Fibroblast of mammary gland (primary cell): Measurements from ENCODE around the gene SUGP2.

Experiments used
- DNase-seq: peaks from one replicate; pipeline ENCODE4 v3.0.0-alpha.2; 2010; ENCODE audit warnings: low read depth
- H3K4me3 ChIP-seq: 2 replicates; pipeline ENCODE4 v1.5.1; 2011; ENCODE audit warnings: low read depth, mild to moderate bottlenecking, low read length, moderate library complexity; ENCODE audit not compliant: control insufficient read depth
- CTCF ChIP-seq: conservative IDR thresholded peaks from 2 replicates; pipeline ENCODE4 v1.5.1; 2011; ENCODE audit warnings: low read depth, low read length, inconsistent platforms; ENCODE audit not compliant: control insufficient read depth, insufficient read depth

Gene SUGP2

GRCh38 chr19:18993115-18993514 lies 40.2 kb downstream of the SUGP2 start:
- no peak for TF ChIP-seq CTCF
- no peak for DNase-seq
- no peak overlapping the region for H3K4me3 ChIP-seq

- DNase-seq, result no peak
- no peak for TF ChIP-seq CTCF
- no peak overlapping the region for H3K4me3 ChIP-seq
Measured at GRCh38 chr19:18992696-18993095, 40.6 kb downstream of the SUGP2 start.

GRCh38 chr19:18991468-18991867 lies 41.8 kb downstream of the SUGP2 start:
- TF ChIP-seq CTCF, result no peak
- H3K4me3 ChIP-seq, result no peak overlapping the region
- DNase-seq, result no peak

GRCh38 chr19:18991006-18991405 lies 42.3 kb downstream of the SUGP2 start:
- DNase-seq, result no peak
- no peak overlapping the region for H3K4me3 ChIP-seq
- TF ChIP-seq CTCF, result no peak

- TF ChIP-seq CTCF, result no peak
- no peak overlapping the region for H3K4me3 ChIP-seq
- no peak for DNase-seq
Measured at GRCh38 chr19:18990128-18990708, 43.1 kb downstream of the SUGP2 start.

GRCh38 chr19:18989316-18989715 lies 44.0 kb downstream of the SUGP2 start:
- DNase-seq, result no peak
- H3K4me3 ChIP-seq, result no peak overlapping the region
- no peak for TF ChIP-seq CTCF

- H3K4me3 ChIP-seq, result no peak overlapping the region
- no peak for DNase-seq
- TF ChIP-seq CTCF, result no peak
Measured at GRCh38 chr19:18987456-18987855, 45.9 kb downstream of the SUGP2 start.
